Endothelial cell of hepatic sinusoid (primary cell): Measurements from ENCODE around the gene ATP10A.

Experiments
- in situ Hi-C: cut with HindIII; loops from 2 replicates; pipeline ENCODE4 v1.10.0; 2017; ENCODE audit warnings: low sequenced_read_pairs

Gene ATP10A

DNA sequence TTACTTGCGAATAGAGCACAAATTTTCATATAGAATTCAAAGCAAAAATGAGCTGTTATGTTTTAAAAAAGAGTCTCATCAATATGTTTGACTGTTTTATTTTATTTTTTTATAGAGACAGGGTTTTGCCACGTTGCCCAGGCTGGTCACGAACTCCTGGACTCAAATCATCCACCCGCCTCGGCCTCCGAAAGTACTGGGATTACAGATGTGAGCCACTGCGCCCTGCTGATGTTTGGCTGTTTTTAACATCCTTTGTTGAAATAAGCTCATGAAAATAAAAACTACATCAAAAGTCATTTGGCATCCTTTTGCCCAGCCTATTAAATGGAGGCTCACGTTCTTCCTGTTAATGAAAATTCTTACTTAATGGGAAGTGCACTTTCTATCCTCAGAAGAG, 154.7 kb downstream of the ATP10A start:
- in situ Hi-C loops, result no loop called here

DNA sequence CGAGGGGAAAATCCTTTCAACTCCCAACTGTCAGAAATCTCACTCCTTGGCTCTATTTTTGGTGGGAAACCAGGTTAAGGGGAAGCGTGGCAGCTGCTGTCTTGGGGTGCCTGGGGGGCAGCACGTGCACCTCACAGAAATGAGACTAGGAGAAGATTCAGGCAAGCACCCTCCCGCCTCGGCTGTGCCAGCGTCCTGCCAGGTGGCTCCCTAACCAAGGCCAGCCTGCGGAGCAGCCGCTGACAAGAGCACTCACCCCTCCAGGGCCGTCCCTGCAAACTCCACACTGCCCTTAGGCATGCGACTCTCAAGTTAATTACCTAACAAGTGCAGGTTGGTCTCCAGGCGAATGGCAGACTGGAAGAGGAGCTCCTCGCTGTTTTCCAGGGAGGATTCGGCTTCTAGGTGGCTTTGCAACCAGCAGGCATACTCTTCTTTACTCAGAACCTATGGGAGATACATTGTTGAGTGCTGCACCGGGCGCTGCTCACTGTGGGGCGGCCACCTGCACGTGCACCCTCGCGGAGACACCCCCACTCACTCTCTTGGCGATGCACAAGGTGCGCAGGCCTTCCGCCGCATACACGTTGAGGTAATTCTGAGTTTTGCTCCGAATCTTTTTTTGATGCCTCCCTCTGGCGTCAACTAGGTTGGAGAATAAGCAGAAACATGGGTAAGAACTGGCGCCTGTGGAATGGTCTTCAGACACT, 155.3 kb downstream of the ATP10A start:
- in situ Hi-C loops, result no loop called here

DNA sequence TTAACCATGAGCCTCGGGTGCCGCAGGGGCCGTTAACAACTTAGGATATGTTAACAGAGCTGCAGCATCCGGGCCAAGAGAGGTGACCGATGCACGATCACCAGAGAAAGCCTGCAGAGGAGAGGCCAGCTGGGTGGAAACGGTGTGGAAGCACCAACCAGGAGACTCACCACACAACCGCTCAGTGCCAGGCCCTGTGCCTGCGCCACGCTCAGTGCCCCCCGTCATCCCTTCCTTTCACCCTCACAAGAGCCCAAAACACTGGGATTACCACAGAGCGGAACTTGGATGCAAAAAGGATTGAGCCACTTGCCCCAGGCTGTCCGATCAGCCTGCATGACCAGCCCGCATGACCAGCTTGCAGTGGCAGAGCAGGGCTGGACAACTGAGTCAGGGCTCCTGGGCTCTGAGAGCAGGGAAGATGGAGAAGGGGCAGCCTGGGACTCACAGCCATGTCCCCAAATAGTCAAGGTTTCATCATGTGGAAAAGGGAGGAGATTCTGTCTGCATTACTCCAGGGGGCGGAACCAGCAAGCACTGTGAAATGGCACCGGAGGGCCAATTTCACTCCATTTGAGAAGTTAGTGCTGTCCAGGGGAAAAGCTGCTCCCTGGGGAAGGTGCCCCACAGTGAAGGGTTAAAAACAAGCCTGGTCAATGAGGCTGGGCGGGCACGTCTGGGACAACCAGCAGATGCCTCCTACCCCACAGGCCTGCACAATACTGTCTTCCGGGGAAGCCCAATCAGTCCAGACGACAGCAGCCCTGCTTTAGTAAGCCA, 156.8 kb downstream of the ATP10A start:
- in situ Hi-C loops, result no loop called here

DNA sequence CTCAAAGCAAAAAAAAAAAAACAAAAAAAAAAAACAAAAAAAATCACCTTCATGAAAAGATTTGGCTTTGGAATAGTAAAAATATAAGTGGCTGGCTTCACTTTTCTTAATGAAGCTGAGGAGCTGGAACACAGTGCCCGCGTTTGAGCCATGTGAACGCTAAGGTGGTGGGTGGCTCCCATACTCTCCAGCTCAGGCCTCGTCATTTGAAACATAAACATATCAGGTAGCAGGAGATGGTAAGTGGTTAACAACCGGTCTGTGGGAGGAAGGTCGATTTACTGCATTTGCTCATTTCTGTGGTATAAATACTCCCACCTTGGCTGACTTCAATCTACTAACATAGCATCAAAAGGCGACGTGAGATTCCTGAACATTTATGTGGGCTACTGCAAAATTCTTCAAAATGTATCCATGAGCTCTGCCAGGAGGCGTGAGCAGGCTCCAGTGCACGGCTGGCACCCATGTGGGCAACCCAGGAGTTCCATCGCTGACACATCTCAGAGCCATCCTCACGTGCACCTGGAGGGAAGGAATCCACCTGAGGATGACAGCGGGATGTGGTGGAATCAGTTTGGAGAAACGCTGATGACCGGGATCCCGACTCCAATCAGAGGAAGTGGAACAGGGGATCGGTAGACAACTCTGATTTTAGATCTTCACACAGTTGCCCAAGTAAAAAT, 157.6 kb downstream of the ATP10A start:
- in situ Hi-C loops, result no loop called here

DNA sequence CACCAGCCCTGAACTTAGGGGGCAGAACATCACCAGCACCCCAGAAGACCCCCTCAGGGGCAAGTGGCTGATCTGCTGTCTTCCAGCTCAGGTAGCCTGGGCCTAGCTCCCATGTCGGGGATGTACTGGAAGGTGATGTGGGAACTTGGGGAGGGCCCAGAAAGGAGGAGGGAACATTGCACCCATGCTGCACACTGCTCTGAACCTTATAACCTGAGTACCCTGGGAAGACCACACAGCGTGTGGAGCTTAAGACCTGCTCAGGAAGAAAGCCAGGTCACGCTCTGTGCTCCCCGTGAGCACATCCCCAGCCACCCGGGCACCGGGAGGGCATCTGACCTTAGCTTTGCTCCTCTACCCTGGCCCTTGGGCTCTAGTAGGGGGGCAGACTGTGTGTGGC, 159.4 kb downstream of the ATP10A start:
- in situ Hi-C loops, result no loop called here

DNA sequence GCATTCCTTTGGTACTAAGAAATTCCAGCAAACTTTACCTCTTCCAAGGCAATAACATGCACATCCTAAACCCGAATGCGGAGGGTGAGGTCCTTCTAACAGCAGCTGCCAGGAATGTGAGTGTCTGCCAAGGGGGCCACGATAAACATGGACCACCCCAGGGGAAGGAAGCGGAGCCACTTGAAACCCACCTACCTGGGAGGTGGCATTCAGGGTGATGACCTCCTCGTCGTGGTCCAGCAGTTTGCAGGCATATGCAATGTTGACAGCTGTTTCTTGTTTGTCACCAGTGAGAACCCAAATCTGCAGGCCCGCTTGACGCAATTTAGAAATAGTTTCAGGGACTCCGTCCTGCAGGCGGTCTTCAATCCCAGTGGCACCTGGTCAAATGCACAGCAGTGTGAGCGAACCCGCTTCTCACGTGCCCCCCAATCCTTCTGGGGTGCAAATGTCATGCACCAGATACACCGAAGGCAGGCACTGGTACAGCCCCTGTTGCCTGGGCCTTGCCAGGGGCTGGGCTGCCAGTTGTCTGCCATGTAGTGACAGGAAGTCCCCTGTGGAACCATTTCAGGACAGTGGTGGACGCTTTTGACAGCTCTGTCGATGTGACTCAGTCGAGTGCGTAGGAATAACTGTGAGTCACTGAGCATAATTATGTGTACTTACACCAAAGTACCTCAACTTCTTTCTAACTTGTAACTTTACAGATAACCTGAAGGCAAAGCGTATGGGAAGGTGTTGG, 161.2 kb downstream of the ATP10A start:
- in situ Hi-C loops, result no loop called here

DNA sequence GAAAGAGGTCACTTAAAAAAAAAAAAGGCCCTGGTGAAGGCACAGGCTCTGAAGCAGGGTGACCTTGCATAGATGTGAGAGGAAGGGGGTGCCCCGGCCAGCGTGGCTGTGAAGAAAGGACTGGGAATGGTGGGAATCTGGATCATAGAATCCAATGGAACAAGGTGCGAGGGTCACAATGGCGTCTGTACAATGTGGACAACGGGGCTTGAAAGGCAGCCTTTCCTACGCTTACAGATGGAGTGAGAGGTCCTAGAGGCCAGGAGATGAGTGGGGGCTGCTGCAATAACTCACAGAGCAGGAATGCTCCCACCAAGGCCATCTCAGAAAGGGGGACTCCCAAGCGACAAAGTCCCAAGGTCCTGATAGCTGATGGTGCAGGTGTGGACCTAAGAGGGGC, 162.2 kb downstream of the ATP10A start:
- in situ Hi-C loops, result no loop called here

DNA sequence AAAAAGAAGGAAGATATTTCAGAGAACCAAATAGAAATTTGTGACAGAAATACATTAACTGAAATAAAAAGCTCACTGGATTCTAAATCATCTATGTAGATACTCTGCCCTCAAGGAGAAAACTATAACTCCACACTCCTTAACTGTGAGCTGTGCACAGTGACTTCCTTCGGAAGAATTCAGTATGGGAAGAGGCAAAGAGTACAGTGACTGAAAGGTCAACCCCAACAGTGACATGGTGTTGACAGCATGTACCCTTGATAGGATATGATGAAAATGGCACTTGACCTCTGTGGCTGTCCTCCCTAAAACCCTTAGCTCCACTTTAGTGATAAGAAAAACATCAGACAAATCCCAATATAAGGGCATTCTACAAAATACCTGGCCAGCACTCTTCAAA, 165.5 kb downstream of the ATP10A start:
- in situ Hi-C loops, result no loop called here

DNA sequence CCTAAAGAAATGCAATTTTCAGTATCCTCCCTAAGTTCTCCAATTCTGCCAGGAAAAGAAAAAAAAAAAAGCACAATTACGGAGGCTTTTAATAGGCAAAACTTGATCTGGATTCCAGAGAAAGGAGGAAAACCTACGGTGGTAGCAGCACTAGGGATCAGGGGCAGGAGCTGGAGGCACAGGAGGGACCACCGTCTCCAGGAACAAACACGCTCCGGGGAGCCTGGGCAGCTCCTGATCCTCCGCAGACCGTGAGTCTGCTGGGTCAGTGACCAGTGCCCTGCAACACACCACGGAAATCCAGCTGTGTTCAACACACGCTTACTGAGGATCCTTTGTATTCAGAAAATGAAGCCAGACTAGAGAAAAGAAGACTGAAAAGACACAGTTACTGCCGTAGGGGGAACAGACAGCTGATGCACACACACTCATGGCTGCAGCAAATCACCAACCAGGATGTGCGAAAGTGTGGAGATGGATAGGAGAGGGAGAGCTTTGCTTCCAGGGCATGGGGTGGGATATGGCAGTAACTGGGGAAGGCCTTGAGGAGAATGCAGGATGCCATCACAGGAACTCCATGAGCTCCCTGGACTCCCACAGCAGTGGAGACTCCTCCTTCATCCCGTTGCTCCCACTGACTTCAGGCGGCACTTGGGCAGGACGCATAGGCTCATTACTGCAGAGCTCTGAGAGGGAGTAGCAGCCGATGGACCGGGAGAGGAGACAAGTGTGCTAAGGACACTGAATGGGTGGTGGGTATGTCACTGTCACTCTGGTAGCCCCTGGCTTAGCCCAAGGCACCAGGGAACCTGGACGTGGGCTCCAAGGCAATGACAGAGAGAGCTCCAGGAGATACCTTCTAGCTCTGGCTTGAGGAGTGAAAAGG, 167.0 kb downstream of the ATP10A start:
- in situ Hi-C loops, result no loop called here

DNA sequence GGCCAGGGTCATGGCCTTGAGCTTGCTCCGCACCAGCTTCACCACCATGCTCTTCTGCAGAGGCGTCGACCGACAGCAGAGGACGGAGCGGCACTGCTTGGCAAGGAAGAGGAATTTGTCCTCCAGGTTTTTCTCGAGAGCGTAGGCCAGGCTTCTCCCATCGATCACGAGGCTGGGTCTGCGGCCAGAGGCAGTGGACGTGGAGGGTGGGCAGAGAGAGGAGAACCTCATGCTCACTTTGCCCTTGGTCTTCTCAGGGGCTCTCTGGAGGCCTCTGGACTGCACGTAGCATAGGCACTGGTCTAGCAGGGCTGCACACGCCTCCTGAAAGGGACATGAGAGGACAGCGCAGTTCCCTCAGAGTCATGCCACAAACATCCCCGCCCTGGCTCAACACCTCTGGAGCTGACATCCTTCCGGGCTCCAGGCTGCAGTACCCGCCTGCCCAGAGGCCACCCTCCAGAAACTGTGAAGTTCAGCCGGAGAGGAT, 168.3 kb downstream of the ATP10A start:
- in situ Hi-C loops, result no loop called here

DNA sequence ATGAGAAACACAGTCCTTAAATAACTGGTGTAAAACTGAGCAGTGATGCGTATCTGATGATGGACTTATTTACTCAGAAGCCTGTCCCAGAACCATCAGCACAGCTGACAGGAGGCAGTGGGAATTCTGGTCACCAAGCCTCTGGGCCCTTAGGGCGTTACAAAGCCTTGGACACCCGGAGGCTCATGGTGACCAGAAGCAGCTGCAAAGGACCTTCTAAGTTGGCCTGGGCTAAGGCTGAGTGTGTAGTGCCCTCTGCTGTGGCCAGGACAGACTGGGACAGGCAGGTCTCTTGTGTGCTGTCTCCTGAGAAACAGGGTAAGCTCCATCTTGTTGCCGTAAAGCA, 168.9 kb downstream of the ATP10A start:
- in situ Hi-C loops, result no loop called here

DNA sequence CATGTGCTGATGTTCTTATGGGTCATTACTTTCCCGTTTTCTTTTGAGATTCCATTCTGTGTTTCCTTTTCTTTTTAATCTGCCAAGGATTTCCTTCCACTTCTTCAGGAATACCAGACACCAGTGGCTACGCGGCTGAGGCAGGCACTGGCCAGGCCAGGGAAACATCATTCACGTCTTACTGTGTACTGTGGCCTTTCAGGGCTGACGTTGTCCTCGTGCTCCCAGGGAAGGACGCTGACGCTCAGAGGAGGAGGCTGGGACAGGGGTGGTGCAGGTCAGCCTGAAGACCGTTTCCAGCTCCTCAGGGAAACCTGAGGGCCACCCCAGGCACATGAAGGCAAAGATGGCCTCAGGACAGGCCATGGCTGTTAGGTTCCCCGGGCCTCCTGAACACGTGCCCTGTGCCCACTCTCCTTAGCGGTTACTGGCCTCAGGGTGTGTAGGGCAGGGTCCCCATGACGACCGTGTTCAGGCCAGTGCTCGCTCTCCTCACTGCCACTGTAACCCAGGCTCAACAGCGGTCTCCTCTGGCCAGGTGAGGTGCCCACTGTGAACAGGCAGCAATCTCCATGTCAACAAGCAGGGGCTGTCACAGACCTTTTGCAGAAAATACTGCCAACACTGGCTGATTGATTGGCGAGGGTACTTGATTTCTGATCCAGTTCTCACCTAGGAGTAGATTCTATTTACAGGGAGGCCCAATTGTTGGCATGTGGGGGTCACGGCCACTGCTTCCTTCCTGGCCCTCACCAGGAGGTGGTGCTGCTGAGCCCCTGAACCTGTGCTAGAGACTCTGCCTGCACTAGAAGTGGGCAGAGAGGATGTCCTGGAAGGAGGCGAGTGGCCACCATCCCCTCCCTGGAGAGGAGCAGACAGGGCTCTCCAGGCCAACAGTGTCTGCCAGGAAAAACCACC, 169.5 kb downstream of the ATP10A start:
- in situ Hi-C loops, result no loop called here

DNA sequence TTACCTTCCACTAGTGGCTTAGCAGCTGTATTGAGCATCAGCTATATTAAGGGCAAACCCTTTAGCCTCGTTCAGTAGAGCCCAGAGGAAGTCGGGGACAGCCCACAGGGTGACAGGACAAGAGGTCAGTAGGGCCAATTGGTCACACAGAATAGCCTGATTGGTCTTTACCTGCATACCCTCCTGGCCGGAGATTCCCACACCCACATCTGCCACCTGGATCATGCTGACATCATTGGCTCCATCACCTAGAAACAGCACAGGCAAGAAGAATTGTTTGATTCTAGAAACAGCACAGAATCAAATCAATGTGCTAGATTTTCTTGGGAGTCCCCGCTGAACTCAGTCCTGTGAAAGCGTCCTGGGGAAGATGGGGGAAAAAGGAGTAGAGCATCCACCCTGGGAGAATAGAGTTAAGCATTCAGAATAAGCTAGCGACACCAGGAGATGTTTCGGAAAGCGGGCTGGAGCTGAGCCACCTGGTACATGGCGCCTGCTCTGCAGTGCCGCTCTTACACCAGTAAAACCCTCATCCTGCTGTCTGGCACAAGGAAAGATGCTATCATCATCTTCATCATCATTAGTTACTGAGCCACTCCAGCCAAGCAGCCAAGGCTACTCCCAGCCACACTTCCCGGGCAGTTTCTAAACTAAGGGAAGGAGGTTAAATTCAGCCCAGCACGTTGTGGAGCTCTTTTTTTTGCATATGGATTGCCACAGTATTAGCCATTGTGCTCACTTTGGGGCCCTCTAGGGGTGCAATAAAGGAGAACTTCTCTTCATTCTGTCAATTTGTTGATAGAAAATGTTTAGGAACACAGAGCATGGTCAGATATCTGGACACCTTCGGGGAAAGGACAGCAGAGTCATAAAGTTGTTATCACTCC, 171.3 kb downstream of the ATP10A start:
- in situ Hi-C loops, result no loop called here

DNA sequence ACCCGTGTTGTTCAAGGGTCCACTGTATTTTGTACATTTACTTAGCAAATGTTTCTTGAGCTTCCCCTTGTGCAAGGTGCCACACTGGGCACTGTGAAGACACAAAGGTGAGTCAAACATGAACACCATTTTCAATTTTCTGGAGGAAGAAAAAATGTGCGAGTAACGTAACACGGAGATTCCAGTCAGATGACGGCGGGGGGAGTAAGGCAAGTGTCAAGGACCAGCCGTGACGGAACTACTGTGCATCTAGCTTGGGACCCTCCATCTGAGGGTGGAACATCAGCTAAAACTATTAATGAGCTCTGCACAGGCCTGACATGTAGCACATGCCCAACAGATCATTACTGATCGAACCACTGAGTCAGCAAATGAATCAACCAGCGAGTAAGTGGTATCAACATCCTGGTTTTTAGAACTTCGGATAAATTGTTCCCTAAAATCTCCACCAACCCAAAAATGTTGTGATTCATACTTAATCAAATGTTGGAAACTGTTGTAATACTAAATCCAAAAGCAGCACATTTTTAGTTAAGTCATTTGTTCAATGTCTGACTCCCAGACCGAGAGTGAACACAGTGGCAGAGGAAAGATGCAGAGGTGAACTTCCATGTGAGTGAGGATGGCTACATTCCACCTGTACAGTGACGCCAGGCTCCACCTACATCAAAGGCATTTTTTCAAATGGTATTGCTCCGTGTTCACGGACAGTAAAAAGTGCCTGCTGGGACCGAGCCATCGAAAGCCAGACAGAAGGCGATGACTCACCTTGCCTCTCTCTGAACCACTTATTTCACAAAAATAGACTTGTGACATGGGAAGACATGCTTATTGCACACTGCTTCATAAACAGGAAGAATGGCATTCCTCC, 172.2 kb downstream of the ATP10A start:
- in situ Hi-C loops, result no loop called here

DNA sequence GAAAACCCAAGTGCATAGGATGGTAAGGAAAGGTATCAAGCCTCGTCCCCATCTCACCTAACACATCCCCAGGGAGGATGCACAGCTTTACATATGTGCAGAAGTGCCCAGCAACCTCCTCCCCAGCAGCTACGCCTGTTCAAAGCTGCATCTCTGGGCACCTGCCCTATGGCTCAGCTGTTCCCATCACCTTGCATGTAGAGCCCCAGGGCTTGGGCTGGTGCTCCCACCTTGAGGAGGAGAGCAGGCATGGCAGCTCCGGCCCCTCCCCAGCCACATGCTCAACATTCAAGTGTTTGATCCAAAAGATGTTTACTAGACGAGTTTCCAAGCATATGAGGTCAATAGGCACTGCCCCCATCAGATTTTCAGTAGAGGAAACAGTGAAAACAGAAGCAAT, 173.5 kb downstream of the ATP10A start:
- in situ Hi-C loops, result no loop called here

DNA sequence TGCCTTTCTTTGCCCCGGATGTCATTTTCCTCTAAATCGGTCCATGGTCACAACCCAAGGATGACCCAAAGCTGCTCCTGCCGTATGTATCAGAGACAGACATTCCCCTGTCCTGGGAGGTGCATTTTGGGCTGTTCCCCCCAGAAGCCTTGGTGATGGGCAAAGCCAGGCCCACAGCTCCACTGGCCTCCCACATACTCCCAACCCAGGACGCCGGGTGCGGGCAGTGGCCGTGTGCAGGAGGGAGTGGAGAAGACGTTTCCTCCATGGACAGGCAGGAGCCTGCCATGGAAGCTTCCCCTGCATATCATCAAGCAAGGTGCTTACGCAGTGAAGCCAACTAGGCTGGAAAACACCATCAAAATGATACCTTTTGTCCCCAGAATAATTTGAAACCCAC, 175.0 kb downstream of the ATP10A start:
- in situ Hi-C loops, result no loop called here

DNA sequence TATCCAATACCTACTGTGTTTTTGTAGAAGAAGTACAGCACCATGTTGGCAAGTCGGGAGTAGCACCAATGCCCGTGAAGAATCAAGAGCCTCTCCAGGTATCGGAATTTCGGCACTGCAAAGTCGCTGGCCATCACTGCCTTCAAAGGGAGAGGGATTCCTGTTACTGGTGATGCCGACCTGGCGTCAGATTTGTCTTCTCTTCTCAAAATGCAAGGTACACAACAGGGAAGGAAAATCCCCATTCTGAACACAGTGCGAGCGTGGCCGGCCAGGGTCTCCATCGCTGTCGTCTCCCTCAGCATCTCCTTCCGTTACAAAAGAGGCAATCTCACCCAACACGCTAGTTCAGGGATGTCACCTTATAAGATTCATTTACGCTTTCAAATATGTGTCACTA, 175.4 kb downstream of the ATP10A start:
- in situ Hi-C loops, result no loop called here
